ENCODE data around the gene CELA3B. TPM values are rescaled to one million over a fixed set of nuclear protein-coding genes. Genes with fewer than 3 reads are reported as not detected.
A peak's percentile ranks its signal among the peaks of the same experiment; 100 is the strongest.
"Not testable (repeated sequence)": the region's sequence is repeated elsewhere in the genome, so short reads cannot be mapped to it uniquely, and the experiment has no call there.

The CELA3B gene
- not detected for total RNA-seq
- long read RNA-seq: 0 reads

DNA sequence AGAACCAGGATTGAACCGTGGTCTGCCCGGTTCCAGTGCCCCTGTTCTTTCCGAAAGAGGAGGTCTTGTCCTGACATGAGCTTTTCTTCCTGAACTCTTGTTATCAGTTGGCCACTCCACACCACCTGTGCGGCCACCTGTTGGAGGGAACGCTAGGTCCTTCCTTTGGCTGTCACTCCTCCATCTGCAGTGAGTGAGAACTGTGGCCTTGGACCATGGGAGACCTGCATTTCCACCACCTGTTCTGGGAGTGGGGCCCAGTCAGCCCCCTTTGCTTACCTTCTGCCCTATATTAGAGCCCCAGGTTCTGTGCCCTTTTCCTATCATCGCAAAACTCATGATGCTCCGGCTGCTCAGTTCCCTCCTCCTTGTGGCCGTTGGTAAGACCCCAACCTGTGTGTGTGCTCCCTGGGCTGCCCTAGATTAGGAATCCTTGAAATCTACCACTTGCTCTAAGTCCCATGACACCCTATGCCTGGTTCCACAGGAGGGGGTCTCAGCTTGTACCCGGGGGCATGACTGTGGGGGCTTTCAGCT is at the start of gene CELA3B:
CELA3B (plus strand) TSS at position 320 of the 537 bp plus-strand sequence; CDS start at position 338, 18 bp downstream.
- intact Hi-C loops (cut with DNase I); ATAC-seq; DNase-seq (ENCODE audit: missing footprints): not testable (repeated sequence)

- DNase-seq (ENCODE audit: missing footprints): peak; percentile 85
- intact Hi-C loops (cut with DNase I): no loop called here
- ATAC-seq: peak; percentile 73
Observed at GRCh38 chr1:21927533-21928237, 49.1 kb upstream of the CELA3B start.

GRCh38 chr1:21930080-21930571 is 46.7 kb upstream of the CELA3B start:
- no peak for DNase-seq (ENCODE audit: missing footprints)
- no peak for ATAC-seq

GRCh38 chr1:21930629-21931170 is 46.1 kb upstream of the CELA3B start:
- DNase-seq (ENCODE audit: missing footprints): no peak
- ATAC-seq: no peak
- intact Hi-C loops (cut with DNase I): loop anchor here (5.0 kb wide), 1 partner anchor 33 kb away; no protein-coding TSS in a partner anchor

More at GRCh38 chr1:21930080-21930571, 46.7 kb upstream of the CELA3B start:
- intact Hi-C loops (cut with DNase I): loop anchor here (5.0 kb wide), 1 partner anchor 33 kb away; no protein-coding TSS in a partner anchor

GRCh38 chr1:21931171-21932093 is 45.4 kb upstream of the CELA3B start:
- intact Hi-C loops (cut with DNase I): loop anchor here (5.0 kb wide), 1 partner anchor 34 kb away; no protein-coding TSS in a partner anchor
- ATAC-seq: peak; percentile 33

GRCh38 chr1:21932127-21932526 is 44.7 kb upstream of the CELA3B start:
- DNase-seq (ENCODE audit: missing footprints) (no peak), ATAC-seq (peak; percentile 47)
- intact Hi-C loops (cut with DNase I): loop anchor here (5.0 kb wide), 1 partner anchor 35 kb away; no protein-coding TSS in a partner anchor

More at GRCh38 chr1:21931171-21932093, 45.4 kb upstream of the CELA3B start:
- peak; percentile 85 for DNase-seq (ENCODE audit: missing footprints)

- no peak for DNase-seq (ENCODE audit: missing footprints)
- intact Hi-C loops (cut with DNase I): loop anchor here (5.0 kb wide), 1 partner anchor 36 kb away; no protein-coding TSS in a partner anchor
- no peak for ATAC-seq
Observed at GRCh38 chr1:21933397-21934248, 43.2 kb upstream of the CELA3B start.

- no peak for ATAC-seq
- DNase-seq (ENCODE audit: missing footprints): no peak
- intact Hi-C loops (cut with DNase I): no loop called here
Observed at GRCh38 chr1:21935393-21935804, 41.4 kb upstream of the CELA3B start.

DNA sequence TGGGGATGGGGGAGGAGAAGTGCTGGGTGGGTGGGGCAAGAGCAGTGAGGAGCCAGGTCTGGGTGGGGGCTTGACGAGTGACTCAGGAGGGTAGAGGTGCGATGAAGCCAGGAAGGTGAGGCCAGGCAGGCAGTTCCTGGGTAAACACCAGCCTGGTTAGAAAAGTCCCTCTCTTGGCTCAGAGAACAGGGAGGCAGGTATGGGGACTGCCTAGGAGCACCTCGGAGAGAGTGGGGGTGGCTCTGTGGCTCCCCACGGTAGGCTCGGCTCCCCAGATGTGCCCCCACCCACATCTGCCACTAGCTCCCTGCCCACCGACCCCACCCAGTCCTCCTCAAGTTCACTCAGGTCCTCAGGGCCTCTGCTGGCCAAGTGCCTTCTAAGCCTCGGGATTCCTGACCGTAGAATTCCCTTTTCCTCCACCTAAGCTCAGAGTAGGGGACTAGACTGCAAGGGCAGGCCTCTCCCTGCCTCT is 40.9 kb upstream of the CELA3B start:
- DNase-seq (ENCODE audit: missing footprints): no peak
- intact Hi-C loops (cut with DNase I): no loop called here
- ATAC-seq: no peak

DNA sequence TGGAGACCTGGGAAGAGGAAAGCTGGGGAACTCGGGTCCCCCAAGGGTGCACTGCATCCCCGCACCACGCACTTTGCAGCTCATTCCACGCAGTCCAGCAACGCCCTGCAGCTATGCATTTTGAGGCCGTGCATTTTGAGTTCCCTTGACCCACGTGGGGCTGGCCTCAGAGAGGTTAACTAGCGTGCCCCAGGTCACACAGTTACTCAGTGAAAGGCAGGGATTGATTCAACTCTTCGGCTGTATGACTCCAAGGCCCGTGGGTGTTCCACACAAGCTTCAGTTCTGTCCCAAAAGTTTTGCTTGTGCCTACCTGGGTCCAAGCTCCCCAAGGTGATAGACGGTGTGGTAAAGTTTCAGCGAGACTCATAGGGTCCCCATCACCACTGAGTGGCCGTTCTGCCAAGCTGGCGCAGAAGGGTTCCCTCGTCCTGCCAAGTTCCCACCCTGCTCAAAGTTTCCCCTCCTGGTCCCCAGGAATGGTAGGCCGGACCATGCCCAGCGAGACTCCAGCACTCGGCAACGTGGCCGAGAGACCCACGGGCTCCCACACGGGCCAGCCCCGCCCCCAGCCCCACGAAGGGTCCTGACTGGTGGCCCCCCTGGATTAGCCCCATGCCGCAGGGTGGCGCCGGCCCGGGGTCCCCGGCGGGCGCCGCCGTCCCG is 40.3 kb upstream of the CELA3B start:
- ATAC-seq: no peak

GRCh38 chr1:21937034-21937371 is 39.8 kb upstream of the CELA3B start, which contains the start of gene HSPG2:
Gene HSPG2, minus strand, starts transcription at chr1:21937310. Its CDS starts 93 bp downstream, at chr1:21937217.
- DNase-seq (ENCODE audit: missing footprints): no peak
- intact Hi-C loops (cut with DNase I): no loop called here
- no peak for ATAC-seq

More for the DNA sequence above, 40.3 kb upstream of the CELA3B start:
- no peak for DNase-seq (ENCODE audit: missing footprints)
- intact Hi-C loops (cut with DNase I): no loop called here

DNA sequence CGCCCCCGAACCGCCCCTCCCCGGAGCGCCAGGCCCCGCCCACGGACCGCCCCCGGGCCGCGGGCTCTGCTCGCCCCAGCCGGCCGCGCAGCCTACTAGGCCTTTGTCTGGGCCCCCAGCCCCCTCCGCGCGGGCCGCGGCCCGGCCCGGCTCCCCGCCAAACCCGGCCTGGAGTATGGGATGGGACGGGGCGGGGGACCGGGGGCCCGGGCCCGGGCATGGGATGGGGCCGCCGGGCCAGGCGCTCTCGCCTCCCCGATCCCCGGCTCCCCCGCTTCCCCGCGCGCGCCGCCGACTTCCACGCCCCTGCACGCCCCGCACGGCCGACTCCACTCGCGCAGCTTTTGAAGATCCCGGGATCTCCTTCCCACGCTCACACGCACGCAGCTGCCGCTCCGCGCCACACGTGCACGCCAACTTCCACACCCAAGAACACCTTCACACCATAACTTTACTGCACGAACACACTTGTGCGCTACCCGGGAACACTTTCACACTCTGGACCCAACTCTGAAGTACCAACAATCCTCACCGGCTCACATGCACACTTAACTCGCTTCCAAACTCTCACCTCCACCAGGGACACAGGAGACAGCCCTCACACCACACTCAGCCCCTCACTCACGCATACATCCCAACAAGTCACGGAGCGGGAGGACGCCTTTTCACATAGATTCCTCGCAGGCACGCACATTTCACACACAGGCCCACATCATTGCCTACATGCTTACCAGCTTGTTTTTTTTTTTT is 39.3 kb upstream of the CELA3B start:
- intact Hi-C loops (cut with DNase I): no loop called here
- DNase-seq (ENCODE audit: missing footprints) (peak; percentile 90), ATAC-seq (peak; percentile 78)

DNA sequence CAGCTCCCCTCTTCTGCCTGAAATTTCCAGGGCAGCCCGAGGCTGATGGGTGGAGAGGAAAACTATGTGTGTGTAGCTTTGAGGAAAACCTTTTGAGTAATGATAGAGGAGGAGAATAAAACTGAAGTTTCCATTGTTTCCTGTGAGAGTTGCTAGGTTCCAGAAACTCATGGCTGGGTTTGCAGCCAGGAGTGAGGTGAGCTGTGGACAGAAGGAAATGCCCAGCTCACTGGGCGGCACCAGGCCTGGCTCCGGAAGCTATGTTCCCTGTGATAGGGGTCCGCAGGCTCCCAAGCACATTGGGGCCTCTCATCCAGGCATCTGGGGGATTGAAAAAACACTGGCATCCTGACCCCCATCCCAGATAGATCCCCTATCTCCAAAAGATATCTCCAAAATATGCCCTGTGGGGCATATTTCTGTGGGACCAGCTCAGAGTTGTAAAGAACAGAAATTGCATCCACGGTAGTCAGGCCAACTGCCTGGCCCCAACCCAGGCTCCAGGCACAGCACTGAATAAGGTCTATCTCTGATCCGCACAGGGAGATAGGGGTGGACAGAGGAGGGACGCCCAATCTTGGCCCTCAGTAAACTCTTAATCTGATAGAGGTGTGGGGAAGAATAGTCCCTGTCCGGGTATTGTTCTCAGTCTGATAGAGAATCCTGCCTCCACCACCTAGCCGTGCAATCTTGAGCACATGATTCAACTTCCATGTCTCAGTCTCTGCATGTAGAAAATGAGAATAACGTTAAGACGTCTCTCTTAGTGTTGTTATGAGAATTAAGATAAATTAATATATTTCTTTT is 37.9 kb upstream of the CELA3B start:
- intact Hi-C loops (cut with DNase I): no loop called here
- no peak for DNase-seq (ENCODE audit: missing footprints)
- ATAC-seq: no peak

- ATAC-seq (peak; percentile 36), DNase-seq (ENCODE audit: missing footprints) (peak; percentile 86)
- intact Hi-C loops (cut with DNase I): loop anchor here (2.0 kb wide), 1 partner anchor 15 kb away; no protein-coding TSS in a partner anchor
Observed at GRCh38 chr1:21939650-21940374, 37.0 kb upstream of the CELA3B start.

DNA sequence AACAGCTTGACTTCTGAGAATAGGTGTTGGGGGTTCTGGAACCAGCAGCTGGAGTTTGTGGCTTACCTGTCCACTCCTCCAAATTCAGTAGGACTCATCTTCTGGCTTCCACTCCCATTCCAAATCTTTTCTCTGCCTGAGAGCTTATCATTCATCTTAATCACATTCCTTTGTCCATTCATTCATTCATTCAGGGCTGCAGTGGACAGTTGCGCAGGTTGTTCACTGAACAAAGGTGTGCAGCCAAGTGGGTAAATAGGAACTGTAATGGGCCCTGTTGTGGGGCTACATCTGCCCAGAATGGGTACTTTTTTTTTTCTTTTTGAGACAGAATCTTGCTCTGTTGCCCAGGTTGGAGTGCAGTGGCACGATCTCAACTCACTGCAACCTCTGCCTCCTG is 36.3 kb upstream of the CELA3B start:
- intact Hi-C loops (cut with DNase I): loop anchor here (2.0 kb wide), 1 partner anchor 14 kb away; no protein-coding TSS in a partner anchor
- ATAC-seq (no peak), DNase-seq (ENCODE audit: missing footprints) (no peak)
